GM18861 (cell line): ENCODE data around the gene CPO.
A peak's percentile ranks its signal among the peaks of the same experiment; 100 is the strongest.
"Not testable (repeated sequence)": the region's sequence is repeated elsewhere in the genome, so short reads cannot be mapped to it uniquely, and the experiment has no call there.

Experiments
- ATAC-seq: cut with Tn5 transposase; IDR thresholded peaks from one replicate; pipeline ENCODE4 v1.9.1; 2021; ENCODE audit not compliant: unreplicated experiment

Gene CPO

GRCh38 chr2:206939340-206939739, at the start of gene CPO:
TSS of gene CPO (plus strand) at chr2:206939518. CDS start at chr2:206939600, 82 bp downstream.
- no peak for ATAC-seq

GRCh38 chr2:206890179-206890578, 49.1 kb upstream of the CPO start:
- no peak for ATAC-seq

GRCh38 chr2:206890926-206891325, 48.4 kb upstream of the CPO start:
- no peak for ATAC-seq

DNA sequence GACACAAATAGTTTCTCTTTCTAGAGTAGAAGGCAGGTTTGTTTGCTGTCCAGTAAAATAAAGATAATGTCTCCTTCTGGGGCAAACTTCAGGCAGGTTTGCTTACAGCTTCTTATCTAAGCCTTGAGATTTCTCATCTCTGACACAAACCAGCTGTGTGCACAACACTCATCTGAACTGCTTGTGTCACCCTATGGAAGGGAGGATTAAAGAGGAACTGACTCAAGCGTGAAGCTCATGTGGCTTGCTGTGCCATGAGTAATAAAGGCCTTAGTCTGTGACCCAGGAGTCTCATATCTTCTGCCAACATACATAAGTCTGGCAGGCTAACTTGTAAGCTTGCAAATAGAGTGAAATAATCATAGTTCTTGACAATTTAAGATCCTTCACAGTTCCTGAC, 24.2 kb upstream of the CPO start:
- peak; percentile 73 for ATAC-seq

- no peak for ATAC-seq
Measured at GRCh38 chr2:206918263-206918662, 21.1 kb upstream of the CPO start.

DNA sequence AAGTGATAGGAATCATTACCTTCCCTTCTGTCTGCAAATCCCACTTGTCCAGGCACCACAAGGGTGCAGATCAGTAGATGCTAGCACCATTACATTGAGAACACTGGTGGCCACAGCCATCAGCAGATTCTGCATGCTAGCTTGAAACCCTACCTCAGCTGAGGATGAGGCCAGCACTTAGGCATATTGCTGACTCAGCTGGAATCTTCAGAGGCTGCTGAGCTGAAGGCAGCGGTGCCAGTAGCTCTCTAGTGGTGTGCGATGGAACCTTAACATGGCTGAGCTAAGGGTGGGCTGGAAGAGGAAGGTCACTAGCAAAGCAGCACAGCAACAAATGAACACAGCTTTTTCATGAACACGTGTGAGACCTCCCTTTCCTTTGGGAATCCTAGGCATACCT, 19.0 kb upstream of the CPO start:
- ATAC-seq: no peak

GRCh38 chr2:206920951-206921350, 18.4 kb upstream of the CPO start:
- no peak for ATAC-seq

GRCh38 chr2:206921529-206921928, 17.8 kb upstream of the CPO start:
- no peak for ATAC-seq

DNA sequence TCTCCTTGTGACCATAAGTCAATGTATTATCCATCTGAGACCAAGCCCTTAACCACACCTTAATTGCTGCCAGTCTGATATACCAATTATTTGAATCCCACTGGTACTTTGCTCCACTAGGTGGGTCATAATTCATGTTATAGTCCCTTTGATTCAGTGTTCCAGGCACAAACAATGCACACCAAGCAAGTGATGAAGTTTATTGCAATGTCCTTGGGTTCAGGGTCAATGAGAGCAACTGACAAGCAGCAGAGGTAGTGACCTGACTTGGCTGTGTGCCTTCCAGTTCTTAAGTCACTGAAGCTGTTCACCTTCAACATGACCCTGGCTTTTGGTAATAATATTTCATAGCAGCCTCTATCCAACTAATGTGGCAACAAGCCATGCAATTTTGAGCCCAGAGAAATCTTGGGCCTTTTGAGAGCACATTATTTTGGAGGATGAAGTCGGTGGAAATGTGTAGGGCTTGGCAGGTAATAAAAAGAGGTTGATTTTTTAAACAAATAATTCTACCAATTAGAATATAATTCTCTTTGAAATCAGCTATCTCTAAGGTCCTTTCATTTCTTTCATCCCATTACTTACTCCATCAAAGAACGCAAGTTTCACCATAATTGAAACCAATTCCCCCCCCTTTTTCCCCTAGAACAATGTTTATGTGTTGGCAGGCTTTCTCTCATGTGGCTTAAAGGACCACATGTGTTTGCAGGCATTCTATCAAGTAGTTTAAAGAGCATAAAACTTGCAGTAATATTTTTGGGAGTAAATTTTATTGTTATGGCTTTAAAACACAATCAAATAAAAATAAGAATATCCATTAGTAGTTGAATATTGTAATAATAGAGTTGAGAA, 3.1 kb upstream of the CPO start:
- ATAC-seq: no peak

- ATAC-seq: no peak
Measured at GRCh38 chr2:206936843-206937230, 2.5 kb upstream of the CPO start.

DNA sequence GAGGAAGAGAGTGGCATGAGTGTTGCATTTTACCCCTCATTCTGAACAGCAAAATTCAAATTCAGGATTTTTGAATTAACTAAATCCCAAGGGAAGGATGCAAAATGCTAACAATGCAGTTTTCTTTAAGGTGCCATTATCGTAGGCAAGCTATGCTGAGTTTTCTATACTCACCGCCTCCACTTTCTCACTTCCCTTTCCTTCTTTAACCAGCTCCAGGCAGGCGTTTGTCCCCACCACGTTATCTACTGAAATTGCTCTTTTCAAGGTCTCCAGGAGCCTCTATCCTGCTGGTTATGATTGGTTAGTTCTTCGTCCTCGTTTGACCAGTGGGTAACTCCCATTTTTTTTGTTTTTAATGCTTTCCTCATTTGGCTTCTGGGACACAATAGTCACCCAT, 1.8 kb upstream of the CPO start:
- ATAC-seq: no peak

DNA sequence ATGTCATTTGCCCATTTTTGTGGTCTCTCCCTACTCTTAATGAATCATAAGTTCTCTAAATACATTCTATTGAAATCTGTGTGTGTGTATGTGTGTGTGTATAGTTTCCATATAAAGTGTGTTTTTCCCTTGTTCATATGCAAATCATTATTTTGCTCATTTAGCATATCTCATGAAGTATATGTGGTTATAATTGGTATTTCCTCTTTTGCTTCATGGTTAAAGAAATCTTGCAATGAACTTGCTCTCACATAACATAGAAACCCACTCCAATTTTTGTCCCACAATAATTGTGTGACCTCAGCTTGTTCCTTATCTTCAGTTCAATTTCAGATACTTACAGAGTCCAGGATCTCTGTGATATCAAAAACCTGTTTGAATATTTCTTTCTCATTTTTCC, 1.2 kb downstream of the CPO start:
- no peak for ATAC-seq

DNA sequence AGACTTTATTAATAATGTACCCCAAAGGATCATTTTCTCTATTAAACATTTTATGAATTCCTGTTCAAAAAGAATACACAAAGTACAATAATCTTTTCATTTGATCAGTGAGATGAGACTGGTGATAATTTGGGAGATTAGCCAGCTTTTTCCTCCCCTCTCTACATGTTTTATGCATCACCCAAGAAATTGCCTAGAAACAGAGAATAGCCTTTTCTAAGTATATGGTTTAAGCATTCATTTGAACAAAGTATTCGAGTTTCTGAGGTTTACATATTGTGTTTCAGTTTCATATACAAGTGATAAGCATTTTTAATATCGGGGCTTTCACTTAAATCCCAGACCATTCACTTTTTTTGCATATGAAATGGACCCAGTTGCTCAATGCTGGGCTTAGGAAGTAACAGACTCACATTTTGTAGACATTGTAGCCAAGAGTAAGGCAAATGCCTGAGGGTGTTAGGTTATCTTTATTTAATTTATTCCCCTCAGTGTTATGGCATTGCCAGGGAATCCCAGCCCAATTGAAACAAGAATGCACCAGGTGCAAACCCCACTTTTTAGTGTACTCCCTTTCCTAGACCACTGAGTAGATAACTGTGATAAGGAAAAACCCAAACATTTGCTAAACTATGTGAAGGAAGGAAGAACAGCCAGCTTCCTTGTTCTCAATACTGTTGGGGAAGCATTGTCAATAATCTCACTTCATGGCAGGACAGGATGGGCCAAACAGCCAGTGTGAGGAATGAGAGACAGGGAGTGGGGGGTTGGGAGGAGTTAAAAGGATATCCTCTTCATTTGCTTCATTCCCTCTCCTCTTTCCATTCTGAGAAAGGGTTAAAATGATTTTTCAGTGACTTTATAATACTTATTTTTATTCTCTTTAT, 3.5 kb downstream of the CPO start:
- ATAC-seq: no peak

DNA sequence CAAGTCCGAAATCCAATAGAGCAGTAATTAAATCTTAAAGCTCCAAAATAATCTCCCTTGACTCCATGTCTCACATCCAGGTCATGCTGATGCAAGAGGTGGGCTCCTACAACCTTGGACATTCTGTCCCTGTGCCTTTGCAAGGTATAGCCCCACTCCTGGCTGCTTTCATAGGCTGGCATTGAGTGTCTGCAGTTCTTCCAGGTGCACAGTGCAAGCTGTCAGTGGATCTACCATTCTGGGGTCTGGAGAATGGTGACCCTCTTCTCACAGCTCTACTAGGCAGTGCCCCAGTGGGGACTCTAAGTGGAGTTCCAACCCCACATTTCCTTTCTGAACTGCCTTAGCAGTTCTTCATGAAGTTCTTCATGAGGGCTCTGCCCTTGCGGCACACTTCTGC, 14.1 kb downstream of the CPO start:
- not testable (repeated sequence) for ATAC-seq

- ATAC-seq: no peak
Measured at GRCh38 chr2:206955253-206955652, 15.9 kb downstream of the CPO start.

DNA sequence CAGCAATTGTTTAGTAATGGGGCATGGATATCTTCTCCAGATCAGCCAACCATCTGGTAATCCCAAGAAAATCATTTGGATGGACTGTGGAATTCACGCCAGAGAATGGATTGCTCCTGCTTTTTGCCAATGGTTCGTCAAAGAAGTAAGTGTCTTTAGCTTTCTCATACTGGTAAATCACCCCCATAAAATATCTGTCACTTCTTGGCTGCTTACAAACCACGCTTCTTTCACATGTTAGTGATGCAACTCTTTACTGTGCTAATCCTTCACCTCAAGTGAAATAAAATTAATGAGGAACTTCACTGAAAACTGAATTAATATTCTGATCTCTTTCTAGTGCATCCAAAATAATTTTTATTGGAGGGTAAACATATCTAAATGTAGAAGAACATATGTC, 18.9 kb downstream of the CPO start:
- no peak for ATAC-seq

DNA sequence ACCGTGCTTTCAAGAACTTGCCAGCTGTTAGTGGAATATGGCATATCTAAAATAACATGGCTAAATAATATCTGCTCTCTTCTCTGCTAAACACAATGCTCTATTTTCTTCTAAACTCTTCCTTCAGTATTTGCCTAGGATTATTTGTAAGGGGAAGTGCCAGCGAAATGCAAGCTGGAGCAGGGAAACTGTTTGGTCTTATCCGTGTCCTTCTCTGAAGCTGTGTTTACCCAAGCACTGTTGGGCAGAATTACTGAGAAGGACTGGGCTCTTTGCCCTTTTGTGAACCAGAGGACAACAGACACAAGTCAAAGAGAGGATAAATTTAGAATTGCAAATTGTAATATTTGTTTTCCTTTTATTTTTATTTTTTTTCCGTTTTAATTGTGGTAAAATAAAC, 23.6 kb downstream of the CPO start:
- ATAC-seq: no peak

DNA sequence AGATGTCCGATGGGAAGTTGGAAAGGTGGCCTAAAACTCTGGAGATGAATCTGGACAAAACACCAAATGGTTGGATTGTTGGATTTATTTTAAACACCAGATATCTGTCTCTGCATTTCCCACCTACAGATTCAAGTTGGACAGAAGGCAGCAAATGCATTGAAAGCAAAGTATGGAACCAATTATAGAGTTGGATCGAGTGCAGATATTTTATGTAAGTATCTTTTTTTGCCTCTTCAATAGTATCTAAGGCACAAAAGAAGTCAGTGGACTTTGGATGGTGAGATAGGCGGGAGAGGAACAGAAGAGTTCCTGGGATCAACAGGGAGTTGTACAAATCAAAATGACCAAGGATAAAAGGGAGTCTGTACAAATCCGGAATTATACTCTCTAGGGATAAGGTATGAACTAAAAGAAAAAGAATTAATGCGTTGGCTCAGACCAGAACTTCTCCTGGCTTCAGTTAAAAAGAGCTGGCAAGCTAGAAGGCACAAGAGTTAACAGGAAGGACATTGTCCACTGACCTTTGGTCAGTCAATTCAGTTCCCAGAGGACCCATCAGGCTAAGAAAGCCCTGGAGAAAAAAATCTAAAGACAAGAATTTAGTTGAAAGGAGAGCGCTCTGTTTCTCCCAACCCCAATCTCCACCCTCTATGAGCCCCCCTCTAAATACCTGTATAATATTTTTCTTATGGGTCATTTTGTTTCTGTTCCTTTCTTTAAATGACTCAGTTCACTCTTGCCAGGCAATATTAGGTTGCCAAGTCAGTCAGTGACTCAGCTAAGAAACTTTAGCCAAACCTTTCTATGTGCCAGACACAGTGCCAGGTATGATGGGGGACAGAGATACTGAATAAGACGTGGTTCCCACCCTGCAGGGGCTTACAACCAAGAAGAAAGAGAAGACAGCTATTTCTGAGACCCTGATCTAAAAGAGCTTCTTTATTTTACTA, 29.1 kb downstream of the CPO start:
- no peak for ATAC-seq

DNA sequence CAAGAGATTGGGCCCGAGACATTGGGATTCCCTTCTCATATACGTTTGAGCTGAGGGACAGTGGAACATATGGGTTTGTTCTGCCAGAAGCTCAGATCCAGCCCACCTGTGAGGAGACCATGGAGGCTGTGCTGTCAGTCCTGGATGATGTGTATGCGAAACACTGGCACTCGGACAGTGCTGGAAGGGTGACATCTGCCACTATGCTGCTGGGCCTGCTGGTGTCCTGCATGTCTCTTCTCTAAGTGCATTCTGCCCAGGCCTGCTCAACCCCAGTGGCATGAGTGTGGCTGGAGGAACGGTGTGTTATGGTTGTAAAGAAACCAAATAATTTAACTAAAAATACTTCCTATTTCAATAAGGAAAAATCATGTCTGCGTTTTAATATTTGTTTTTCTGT, 29.9 kb downstream of the CPO start:
- no peak for ATAC-seq

DNA sequence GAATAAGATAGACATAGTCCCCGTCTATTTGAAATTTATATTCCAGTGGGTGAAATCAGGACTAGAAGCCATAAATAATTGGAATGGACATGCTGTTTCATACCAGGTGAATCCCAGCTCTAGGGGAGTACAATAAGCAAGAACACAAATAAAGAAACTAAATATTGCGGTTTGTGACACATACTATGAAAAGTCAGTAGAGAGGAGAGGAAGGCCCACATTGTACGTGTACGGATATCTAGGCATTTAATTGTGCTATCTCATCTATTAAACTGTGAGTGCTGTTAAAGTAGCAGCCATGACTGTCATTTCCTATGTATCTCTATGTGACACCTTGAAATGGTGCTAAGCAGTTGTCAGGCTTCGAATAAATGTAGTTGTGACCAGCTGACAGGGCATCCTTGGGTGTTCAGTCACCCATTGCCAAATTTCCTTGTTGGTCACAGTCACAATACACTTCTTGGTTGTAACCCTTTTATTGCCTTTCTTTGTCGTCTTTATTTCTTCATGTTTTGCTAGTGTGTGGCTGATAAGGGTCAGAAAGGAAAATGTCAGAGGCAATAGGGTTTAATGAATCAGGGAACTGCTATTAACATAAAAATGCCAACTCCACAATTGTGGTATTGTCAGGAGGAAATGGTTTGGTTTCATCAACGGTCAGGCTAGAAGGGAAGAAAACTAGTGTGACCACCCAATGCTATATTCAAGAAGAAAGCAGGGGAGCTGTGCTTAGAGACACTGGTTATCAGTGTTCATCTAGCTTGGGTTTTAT, 31.5 kb downstream of the CPO start:
- ATAC-seq: no peak
